GM21381 (cell line): Measurements from ENCODE around the gene RGS11.

Experiments
- ATAC-seq: cut with Tn5 transposase; IDR thresholded peaks from one replicate; pipeline ENCODE4 v1.9.1; 2021; ENCODE audit warnings: mild to moderate bottlenecking, moderate library complexity; ENCODE audit not compliant: unreplicated experiment

The RGS11 gene

GRCh38 chr16:296806-297510, 21.2 kb upstream of the RGS11 start:
- no peak for ATAC-seq

GRCh38 chr16:296276-296675, 20.5 kb upstream of the RGS11 start:
- no peak for ATAC-seq

- ATAC-seq, result no peak
Observed at GRCh38 chr16:293043-293775, 17.5 kb upstream of the RGS11 start.

- ATAC-seq, result no peak
Observed at GRCh38 chr16:291539-291938, 15.8 kb upstream of the RGS11 start.

- no peak for ATAC-seq
Observed at GRCh38 chr16:290681-291405, 15.1 kb upstream of the RGS11 start.

- ATAC-seq, result no peak
Observed at GRCh38 chr16:290015-290680, 14.4 kb upstream of the RGS11 start.

- no peak for ATAC-seq
Observed at GRCh38 chr16:289395-289997, 13.8 kb upstream of the RGS11 start.

GRCh38 chr16:287981-288920, 12.5 kb upstream of the RGS11 start:
- ATAC-seq, result no peak

- no peak for ATAC-seq
Observed at GRCh38 chr16:287298-287811, 11.6 kb upstream of the RGS11 start.

- no peak for ATAC-seq
Observed at GRCh38 chr16:286491-287297, 10.9 kb upstream of the RGS11 start.

- ATAC-seq, result no peak
Observed at GRCh38 chr16:285146-286055, 9.7 kb upstream of the RGS11 start.

- no peak for ATAC-seq
Observed at GRCh38 chr16:284204-285120, 8.7 kb upstream of the RGS11 start.

- ATAC-seq, result no peak
Observed at GRCh38 chr16:283033-283805, 7.5 kb upstream of the RGS11 start, which contains the start of gene PDIA2. TSS of gene PDIA2 (plus strand) at chr16:283164. CDS start at chr16:283170, 6 bp downstream.

- no peak for ATAC-seq
Observed at GRCh38 chr16:282491-282890, 6.7 kb upstream of the RGS11 start.

- ATAC-seq, result no peak
Observed at GRCh38 chr16:281660-282255, 6.0 kb upstream of the RGS11 start.
